Stimulated activated naive B cell treated with anti-CD40 and anti-IgM and Interleukin-4, amounts not matched to agents 10 μg/mL and 1 μg/mL and 100 μg/mL, for 72 hours (primary cell): ENCODE measurements around the gene DLX5.

Experiments
- ATAC-seq, 2 donors: fragments of 150-1000 bp; cut with Tn5 transposase; replicated peaks; 2 replicates each; pipeline ENCODE4 v1.10.0; 2021; ENCODE audit warnings: moderate library complexity in 1 of 2
- DNase-seq: peaks from one replicate; pipeline ENCODE4 v3.0.0; 2021
- H3K27ac Mint-ChIP-seq: one replicate; pipeline ENCODE4 v1.8.0; 2022; ENCODE audit warnings: mild to moderate bottlenecking, mixed read lengths
- H3K27me3 Mint-ChIP-seq, 2 donors: one replicate each; pipeline ENCODE4 v1.8.0; 2022; ENCODE audit warnings: mixed read lengths in 2 of 2
- H3K36me3 Mint-ChIP-seq, 2 donors: one replicate each; pipeline ENCODE4 v1.8.0; 2022; ENCODE audit warnings: mixed read lengths in 2 of 2, mild to moderate bottlenecking in 1 of 2
- H3K4me1 Mint-ChIP-seq, 2 donors: one replicate each; pipeline ENCODE4 v1.8.0; 2022; ENCODE audit warnings: mixed read lengths in 2 of 2, mild to moderate bottlenecking in 1 of 2
- H3K4me3 Mint-ChIP-seq, 2 donors: one replicate each; pipeline ENCODE4 v1.8.0; 2022; ENCODE audit warnings: mild to moderate bottlenecking in 2 of 2, mixed read lengths in 2 of 2, moderate library complexity in 1 of 2
- H3K9me3 Mint-ChIP-seq, 2 donors: one replicate each; pipeline ENCODE4 v1.8.0; 2022; ENCODE audit warnings: mixed read lengths in 2 of 2, mild to moderate bottlenecking in 1 of 2

The DLX5 gene

DNA sequence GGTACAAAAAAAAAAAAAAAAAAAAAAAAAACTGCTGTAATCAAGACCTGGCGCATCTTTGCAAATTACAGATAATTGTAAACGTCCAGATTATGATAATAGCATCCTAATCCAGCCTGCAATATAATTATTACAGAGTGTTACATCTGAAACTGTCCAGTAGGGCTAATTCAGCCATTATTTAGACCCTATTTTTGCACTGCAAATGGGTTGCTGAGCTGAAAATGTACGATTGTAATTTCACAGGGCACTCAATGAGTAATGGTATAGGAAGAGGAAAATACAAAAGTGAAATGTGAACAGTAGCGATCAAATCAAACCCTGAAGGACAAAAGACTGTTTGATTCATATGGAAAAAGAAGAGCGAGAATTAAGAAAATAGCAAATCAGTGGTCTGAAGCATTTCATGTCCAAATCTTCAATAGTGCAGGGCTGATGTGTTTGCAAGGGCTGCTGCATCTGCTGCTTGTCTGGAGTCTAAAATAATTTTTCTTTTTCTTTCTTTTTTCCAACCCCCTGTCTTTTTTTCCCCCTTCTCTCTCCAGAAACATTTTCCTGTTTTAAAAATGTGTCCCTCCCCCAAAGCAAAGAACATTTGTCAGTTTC lies 10.4 kb downstream of the DLX5 start:
- Mint-ChIP-seq H3K9me3 (no peaks in the 10 kb centered on the region), H3K27me3 (peaks cover 90 to 97% of the 10 kb centered on the region in 2 donors), H3K4me3 (no peak overlapping the region), H3K27ac (no peak overlapping the region), H3K4me1 (peaks cover 12 to 22% of the 10 kb centered on the region in 2 donors), H3K36me3 (peaks cover 2 to 4% of the 10 kb centered on the region in 2 donors)
- ATAC-seq (no peak), DNase-seq (no peak)

DNA sequence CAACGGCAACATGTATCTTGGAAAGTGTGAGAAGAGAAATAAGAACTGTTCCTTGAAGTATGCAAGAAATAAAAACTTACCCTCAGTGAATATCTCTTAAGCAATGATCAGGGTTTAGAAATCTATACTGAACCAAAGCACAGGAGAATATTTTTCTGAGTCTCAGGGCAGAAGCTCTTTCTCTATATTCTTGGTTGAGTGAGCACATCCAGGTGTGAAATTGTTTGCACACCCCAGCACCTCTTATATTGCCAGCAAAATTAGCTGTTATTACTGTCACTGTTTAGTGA lies 10.8 kb downstream of the DLX5 start:
- H3K27ac Mint-ChIP-seq: no peak overlapping the region
- ATAC-seq: no peak
- H3K36me3 Mint-ChIP-seq: peaks cover 2 to 4% of the 10 kb centered on the region in 2 donors
- H3K4me1 Mint-ChIP-seq: peaks cover 12 to 18% of the 10 kb centered on the region in 2 donors
- H3K4me3 Mint-ChIP-seq: no peak overlapping the region
- DNase-seq: no peak
- peaks cover 86 to 96% of the 10 kb centered on the region in 2 donors for H3K27me3 Mint-ChIP-seq
- H3K9me3 Mint-ChIP-seq: no peaks in the 10 kb centered on the region

GRCh38 chr7:97013134-97013844 lies 11.3 kb downstream of the DLX5 start:
- Mint-ChIP-seq H3K36me3 (peaks cover 2 to 4% of the 10 kb centered on the region in 2 donors), H3K27me3 (peaks cover 82 to 96% of the 10 kb centered on the region in 2 donors), H3K27ac (no peak overlapping the region), H3K4me1 (peaks cover 12 to 16% of the 10 kb centered on the region in 2 donors), H3K4me3 (no peak overlapping the region), H3K9me3 (no peaks in the 10 kb centered on the region)
- DNase-seq: no peak
- ATAC-seq: no peak

DNA sequence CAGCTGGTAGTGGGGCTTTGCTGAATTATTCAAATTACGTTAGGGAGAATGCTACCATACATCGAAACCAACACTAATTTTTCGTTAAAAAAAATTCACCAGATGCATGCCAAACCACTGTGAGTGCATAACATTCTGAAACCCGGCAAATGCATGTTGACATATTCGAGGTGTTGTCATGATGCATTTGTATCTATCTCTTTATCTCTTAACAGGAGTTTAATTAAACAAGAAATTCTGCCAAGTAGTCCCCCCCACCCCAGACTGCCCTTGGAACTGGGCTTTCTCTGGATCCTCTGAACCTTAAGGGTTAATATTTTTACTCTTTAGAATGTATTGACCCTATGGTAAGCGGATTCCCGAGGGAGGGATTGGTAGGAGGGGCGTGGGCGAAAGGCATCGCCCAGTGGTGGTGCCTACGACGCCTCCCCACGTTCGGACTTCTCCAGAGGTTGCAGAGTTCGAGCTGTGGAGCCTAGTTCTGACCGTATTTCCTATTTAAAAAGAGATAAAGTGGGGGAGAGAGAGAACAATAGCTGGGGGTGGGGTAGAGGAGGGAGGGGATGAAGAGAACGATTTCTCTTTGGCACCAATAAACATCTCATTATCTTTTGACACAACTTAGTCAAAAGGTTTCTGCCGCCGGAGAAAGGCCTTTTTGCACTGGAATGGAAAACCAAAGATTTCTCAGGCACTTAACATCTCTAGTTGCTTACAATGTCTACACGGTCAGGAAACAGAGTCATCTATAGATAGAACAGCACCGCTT lies 12.1 kb downstream of the DLX5 start:
- no peak for ATAC-seq
- no peak overlapping the region for H3K27ac Mint-ChIP-seq
- H3K27me3 Mint-ChIP-seq: peaks cover 82 to 96% of the 10 kb centered on the region in 2 donors
- DNase-seq: no peak
- H3K4me3 Mint-ChIP-seq: no peak overlapping the region
- no peaks in the 10 kb centered on the region for H3K9me3 Mint-ChIP-seq
- H3K36me3 Mint-ChIP-seq: peaks cover 2 to 4% of the 10 kb centered on the region in 2 donors
- peaks cover 10 to 13% of the 10 kb centered on the region in 2 donors for H3K4me1 Mint-ChIP-seq

DNA sequence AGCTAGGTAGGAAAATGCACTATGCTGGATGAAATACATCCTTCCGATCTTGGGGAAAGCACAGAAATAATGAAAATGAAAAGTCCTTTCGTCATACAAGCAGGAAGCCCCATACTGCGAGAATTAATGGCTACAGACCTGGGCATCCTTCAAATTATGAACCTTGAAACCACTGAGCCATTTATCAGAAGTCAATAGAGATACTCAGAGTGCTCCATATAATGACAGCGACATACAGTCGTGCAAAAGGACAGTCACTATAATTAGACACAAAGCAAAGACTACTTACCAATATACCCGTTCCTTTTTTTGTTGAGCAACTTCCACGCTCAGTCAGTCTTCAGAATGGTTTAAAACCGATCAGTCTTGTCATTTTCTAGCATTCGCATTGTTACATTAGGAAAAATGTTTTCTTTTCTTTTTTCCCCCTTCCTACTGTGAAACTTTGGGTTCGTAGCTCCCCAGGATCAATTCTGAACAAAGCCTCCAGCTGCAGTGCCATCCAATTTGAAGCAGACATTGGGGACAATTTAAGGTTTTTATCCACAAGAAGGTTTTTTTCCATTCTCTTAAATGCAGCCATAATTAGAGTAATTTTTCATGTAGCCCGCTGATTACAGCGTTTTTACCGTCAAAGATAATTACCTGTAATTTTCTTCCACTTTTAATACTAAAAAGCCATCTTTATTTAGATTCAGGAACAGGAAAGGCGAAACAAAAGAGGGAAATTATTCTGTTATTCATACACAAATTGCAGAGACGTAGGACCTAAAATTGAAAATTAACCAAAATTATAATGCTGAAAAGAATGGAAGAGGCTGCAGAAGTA lies 12.9 kb downstream of the DLX5 start:
- Mint-ChIP-seq H3K27me3 (peaks cover 82 to 96% of the 10 kb centered on the region in 2 donors), H3K36me3 (peaks cover 2% of the 10 kb centered on the region in 2 donors), H3K4me1 (peaks cover 9 to 14% of the 10 kb centered on the region in 2 donors), H3K9me3 (no peaks in the 10 kb centered on the region), H3K27ac (peak overlapping the region; percentile 11), H3K4me3 (no peak overlapping the region)
- ATAC-seq (no peak), DNase-seq (no peak)

GRCh38 chr7:97011104-97011503 lies 13.5 kb downstream of the DLX5 start:
- no peak for DNase-seq
- Mint-ChIP-seq H3K9me3 (no peaks in the 10 kb centered on the region), H3K27ac (no peak overlapping the region), H3K4me3 (no peak overlapping the region), H3K4me1 (peaks cover 9 to 15% of the 10 kb centered on the region in 2 donors), H3K36me3 (peaks cover 0 to 3% of the 10 kb centered on the region in 2 donors), H3K27me3 (peaks cover 80 to 96% of the 10 kb centered on the region in 2 donors)
- ATAC-seq: no peak

DNA sequence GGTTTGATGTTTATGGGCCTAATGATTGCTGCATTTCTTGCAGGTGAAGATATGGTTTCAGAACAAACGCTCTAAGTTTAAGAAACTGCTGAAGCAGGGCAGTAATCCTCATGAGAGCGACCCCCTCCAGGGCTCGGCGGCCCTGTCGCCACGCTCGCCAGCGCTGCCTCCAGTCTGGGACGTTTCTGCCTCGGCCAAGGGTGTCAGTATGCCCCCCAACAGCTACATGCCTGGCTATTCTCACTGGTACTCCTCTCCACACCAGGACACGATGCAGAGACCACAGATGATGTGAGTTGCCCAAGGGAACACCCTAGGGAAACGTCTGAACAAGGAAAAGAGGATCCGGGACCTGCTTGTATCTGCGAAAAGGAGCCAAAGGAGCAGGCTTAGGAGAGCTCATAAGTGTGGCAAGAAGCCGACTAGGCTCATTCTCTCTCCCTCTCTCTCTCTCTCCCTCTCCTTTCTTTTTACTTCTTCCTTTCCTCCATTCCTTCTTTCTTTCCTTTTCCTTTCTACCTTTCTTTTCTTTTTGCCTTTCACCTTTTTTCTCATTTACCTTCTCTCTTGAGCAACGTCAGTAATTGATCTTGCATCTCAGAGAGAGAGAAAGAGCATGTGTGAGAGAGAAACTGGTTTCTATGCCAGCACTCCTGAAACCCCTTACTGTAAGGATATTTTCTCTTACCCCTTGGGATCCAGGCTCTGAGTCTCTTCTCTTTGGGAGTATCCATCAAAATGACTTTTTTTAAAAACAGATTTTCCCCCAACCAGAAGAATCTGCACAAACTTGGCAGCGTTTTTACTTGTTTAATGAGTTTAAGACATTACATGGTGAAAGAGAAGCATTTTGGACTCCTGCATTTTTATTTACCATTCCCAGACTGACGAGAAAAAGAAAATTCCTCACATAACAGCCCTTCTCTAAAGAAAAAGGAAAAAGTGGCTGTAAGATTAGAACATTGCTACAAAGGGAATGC lies 14.6 kb downstream of the DLX5 start:
- H3K36me3 Mint-ChIP-seq: peaks cover 0 to 3% of the 10 kb centered on the region in 2 donors
- peaks cover 9 to 20% of the 10 kb centered on the region in 2 donors for H3K4me1 Mint-ChIP-seq
- H3K9me3 Mint-ChIP-seq: no peaks in the 10 kb centered on the region
- DNase-seq (no peak), ATAC-seq (no peak)
- H3K4me3 Mint-ChIP-seq: no peak overlapping the region
- H3K27me3 Mint-ChIP-seq: peaks cover 72 to 95% of the 10 kb centered on the region in 2 donors
- no peak overlapping the region for H3K27ac Mint-ChIP-seq

DNA sequence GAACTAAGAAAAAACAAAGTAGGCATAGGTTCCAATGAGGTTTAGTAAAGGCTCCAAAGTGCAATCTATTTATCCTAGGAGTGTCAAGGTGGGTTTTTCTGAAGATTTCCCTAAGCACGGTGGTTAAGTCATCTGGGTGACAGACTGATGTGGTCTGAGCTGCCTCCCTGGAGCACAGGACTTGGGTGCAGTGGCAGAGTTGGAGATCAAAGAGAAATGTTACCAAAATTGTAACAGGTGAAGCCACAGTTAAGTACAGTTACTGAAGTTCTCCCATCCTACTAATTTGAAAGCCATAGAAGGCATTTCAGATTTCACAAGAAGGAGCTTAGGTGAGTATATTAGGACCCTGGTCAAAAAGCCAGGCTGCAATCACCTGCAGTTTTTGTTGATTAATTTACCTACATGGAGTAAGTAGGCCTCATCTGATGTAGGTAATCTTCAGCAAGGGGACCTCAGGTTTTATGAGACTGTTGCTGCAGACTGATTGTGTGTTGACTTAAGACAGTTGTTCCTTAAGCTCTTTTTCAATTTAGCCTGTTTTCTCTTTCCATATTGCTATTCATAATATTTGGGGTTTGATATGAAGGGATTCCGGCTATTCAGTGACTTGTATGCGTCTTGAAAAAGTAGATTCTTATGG lies 16.2 kb downstream of the DLX5 start:
- Mint-ChIP-seq H3K36me3 (peaks cover 0 to 3% of the 10 kb centered on the region in 2 donors), H3K4me1 (peaks cover 11 to 24% of the 10 kb centered on the region in 2 donors), H3K27me3 (peaks cover 66 to 90% of the 10 kb centered on the region in 2 donors), H3K4me3 (no peak overlapping the region), H3K9me3 (no peaks in the 10 kb centered on the region), H3K27ac (no peak overlapping the region)
- ATAC-seq (no peak), DNase-seq (no peak)

DNA sequence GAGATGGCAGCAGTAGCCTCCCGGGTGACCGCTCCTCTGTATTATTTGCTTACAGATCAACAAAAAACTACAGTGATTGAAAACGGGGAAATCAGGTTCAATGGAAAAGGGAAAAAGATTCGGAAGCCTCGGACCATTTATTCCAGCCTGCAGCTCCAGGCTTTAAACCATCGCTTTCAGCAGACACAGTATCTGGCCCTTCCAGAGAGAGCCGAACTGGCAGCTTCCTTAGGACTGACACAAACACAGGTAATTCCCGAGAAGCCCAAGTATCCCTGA lies 17.1 kb downstream of the DLX5 start:
- ATAC-seq: no peak
- peaks cover 0 to 3% of the 10 kb centered on the region in 2 donors for H3K9me3 Mint-ChIP-seq

DNA sequence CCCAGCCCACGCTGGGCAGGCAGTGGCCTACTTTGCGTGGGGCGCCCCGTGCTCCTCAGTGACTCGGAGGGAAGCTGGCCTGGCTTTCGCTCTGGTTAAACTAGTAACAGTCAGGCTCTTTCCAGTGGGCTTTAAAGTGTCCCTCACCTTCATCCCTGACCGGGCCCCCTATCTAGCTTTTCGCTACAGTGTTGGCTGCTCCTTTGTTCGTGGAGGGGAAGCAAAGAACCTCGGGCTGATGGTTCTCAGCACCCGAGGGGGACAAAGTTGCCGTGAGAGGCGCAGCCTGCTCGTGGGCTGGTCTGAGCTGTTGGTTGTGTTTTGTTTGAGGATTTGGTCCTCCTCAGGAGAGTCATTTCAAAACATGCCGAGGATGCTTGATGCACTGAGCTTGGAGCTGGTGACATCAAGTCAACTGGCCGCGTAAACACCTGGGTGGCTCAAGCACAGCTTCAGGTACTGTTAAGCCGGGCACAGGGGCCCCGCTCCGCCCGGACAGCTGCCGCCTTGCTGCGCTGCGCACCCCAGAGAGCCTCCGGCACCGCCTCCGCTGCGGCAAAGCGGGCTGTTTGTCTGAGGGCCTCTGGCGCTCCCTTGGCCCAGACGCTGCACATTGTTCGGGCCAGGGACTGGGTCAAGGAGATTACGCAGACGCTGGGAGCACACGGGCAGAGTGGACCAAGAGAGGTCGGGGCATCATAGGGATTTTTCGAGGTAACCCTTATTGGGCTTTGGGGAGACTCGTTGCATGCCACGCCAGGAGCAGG lies 17.6 kb downstream of the DLX5 start:
- peaks cover 0 to 3% of the 10 kb centered on the region in 2 donors for H3K9me3 Mint-ChIP-seq
- H3K27ac Mint-ChIP-seq: peak overlapping the region; percentile 89
- H3K36me3 Mint-ChIP-seq: peaks cover 0 to 9% of the 10 kb centered on the region in 2 donors
- H3K4me1 Mint-ChIP-seq: peaks cover 13 to 24% of the 10 kb centered on the region in 2 donors
- H3K27me3 Mint-ChIP-seq: peaks cover 67 to 90% of the 10 kb centered on the region in 2 donors
- peak; percentile 10 to 16 for ATAC-seq
- DNase-seq: no peak
- H3K4me3 Mint-ChIP-seq: peak overlapping the region; percentile 79 to 84

More for the DNA sequence above, 17.1 kb downstream of the DLX5 start:
- H3K4me3 Mint-ChIP-seq: no peak overlapping the region
- peaks cover 66 to 90% of the 10 kb centered on the region in 2 donors for H3K27me3 Mint-ChIP-seq
- peaks cover 0 to 9% of the 10 kb centered on the region in 2 donors for H3K36me3 Mint-ChIP-seq
- peak overlapping the region; percentile 75 for H3K27ac Mint-ChIP-seq
- peaks cover 13 to 24% of the 10 kb centered on the region in 2 donors for H3K4me1 Mint-ChIP-seq
- DNase-seq: no peak

DNA sequence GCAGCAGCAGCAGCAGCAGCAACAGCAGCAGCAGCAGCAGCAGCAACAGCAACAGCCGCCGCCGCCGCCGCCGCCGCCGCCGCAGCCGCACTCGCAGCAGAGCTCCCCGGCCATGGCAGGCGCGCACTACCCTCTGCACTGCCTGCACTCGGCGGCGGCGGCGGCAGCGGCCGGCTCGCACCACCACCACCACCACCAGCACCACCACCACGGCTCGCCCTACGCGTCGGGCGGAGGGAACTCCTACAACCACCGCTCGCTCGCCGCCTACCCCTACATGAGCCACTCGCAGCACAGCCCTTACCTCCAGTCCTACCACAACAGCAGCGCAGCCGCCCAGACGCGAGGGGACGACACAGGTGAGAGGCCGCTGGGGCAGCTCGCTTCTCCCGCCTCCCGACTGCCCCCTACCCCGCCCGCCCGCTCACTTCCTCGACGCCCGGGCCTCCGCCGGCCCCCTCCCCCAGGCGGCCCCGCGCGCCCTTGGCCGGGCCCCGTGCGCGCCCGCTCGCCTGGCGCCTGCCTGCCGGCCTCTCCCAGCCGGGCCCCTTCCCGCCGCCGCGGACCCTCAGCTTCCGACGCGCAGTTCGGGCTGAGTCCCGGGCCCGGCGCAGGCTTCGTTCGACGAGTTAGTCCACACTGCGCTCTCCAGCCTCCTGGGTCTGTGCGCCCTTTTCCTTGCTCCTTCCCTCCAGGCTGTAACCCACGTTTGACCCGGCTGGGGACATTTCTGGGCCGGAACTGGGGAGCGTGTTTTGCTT lies 18.4 kb downstream of the DLX5 start:
- peaks cover 13 to 24% of the 10 kb centered on the region in 2 donors for H3K4me1 Mint-ChIP-seq
- peak overlapping the region; percentile 79 to 84 for H3K4me3 Mint-ChIP-seq
- peaks cover 65 to 90% of the 10 kb centered on the region in 2 donors for H3K27me3 Mint-ChIP-seq
- H3K9me3 Mint-ChIP-seq: peaks cover 0 to 3% of the 10 kb centered on the region in 2 donors
- ATAC-seq (peak; percentile 73 to 77), DNase-seq (peak; percentile 23)
- peak overlapping the region; percentile 89 for H3K27ac Mint-ChIP-seq
- H3K36me3 Mint-ChIP-seq: peaks cover 0 to 9% of the 10 kb centered on the region in 2 donors
